Ascending aorta (tissue), 2 donors: ENCODE results near the gene EPN2. TPM values are rescaled to one million over a fixed set of nuclear protein-coding genes. Genes with fewer than 3 reads are reported as not detected.

Experiments used
- DNase-seq, 2 donors: peaks; one replicate each; pipeline ENCODE4 v3.0.0-alpha.2; 2019; ENCODE audit warnings: low spot score in 2 of 2
- H3K27ac ChIP-seq, 2 donors: fragments of 200-600 bp; sonication (generic); one replicate each; pipeline ENCODE4 v1.5.1; 2016 to 2017; ENCODE audit warnings: mild to moderate bottlenecking in 1 of 2
- H3K27me3 ChIP-seq: fragments of 200-600 bp; sonication (generic); one replicate; pipeline ENCODE4 v1.5.1; 2017
- H3K36me3 ChIP-seq, 2 donors: fragments of 200-600 bp; sonication (generic); one replicate each; pipeline ENCODE4 v1.5.1; 2016
- H3K4me1 ChIP-seq, 2 donors: fragments of 200-600 bp; sonication (generic); one replicate each; pipeline ENCODE4 v1.5.1; 2016 to 2017; ENCODE audit warnings: mild to moderate bottlenecking in 1 of 2
- H3K4me3 ChIP-seq, 2 donors: fragments of 200-600 bp; sonication (generic); one replicate each; pipeline ENCODE4 v1.5.1; 2016 to 2017; ENCODE audit warnings: mild to moderate bottlenecking in 1 of 2
- H3K9me3 ChIP-seq, 2 donors: fragments of 200-600 bp; sonication (generic); one replicate each; pipeline ENCODE4 v1.5.1; 2016
- CTCF ChIP-seq, 3 experiments: fragments of 200-600 bp in 2 of 3; fragments of 450-650 bp in 1 of 3; sonication (generic) in 2 of 3; IDR thresholded peaks; one replicate each; pipeline ENCODE4 v1.5.1; 2016 to 2019; ENCODE audit warnings: antibody characterized with exemption in 3 of 3, mild to moderate bottlenecking in 1 of 3, moderate library complexity in 1 of 3
- intact Hi-C: fragments of 100-400 bp; cut with DNase I; formaldehyde crosslinking; loops from one replicate; pipeline ENCODE4 v1.15.1; 2023
- total RNA-seq: library from RNA; depleted of rRNA; stranded (reverse); fragments of >200 nt; gene quantifications from one replicate; pipeline ENCODE4 v1.1.0, GENCODE V29; 2016

EPN2 gene
- total RNA-seq, 1 donor from 2014 or later = 51.0 TPM

GRCh38 chr17:19301274-19301951 lies 64.2 kb downstream of the EPN2 start:
- Histone ChIP-seq H3K27me3 (no peaks in the 10 kb centered on the region), H3K36me3 (no peaks in the 10 kb centered on the region), H3K4me3 (no peak overlapping the region), H3K9me3 (no peaks in the 10 kb centered on the region), H3K4me1 (no peaks in the 10 kb centered on the region), H3K27ac (no peak overlapping the region)
- intact Hi-C loops = no loop called here
- no peak for DNase-seq
- no peak for TF ChIP-seq CTCF (IDR thresholded peaks at IDR 0.05)

- no peak overlapping the region for H3K4me3 ChIP-seq
- no peak for DNase-seq
- no peak for TF ChIP-seq CTCF (IDR thresholded peaks at IDR 0.05)
- H3K4me1 ChIP-seq = no peaks in the 10 kb centered on the region
- intact Hi-C loops = no loop called here
- no peaks in the 10 kb centered on the region for H3K27me3 ChIP-seq
- no peak overlapping the region for H3K27ac ChIP-seq
- H3K9me3 ChIP-seq = no peaks in the 10 kb centered on the region
- H3K36me3 ChIP-seq = no peaks in the 10 kb centered on the region
Measured at GRCh38 chr17:19301973-19302372, 64.8 kb downstream of the EPN2 start.

DNA sequence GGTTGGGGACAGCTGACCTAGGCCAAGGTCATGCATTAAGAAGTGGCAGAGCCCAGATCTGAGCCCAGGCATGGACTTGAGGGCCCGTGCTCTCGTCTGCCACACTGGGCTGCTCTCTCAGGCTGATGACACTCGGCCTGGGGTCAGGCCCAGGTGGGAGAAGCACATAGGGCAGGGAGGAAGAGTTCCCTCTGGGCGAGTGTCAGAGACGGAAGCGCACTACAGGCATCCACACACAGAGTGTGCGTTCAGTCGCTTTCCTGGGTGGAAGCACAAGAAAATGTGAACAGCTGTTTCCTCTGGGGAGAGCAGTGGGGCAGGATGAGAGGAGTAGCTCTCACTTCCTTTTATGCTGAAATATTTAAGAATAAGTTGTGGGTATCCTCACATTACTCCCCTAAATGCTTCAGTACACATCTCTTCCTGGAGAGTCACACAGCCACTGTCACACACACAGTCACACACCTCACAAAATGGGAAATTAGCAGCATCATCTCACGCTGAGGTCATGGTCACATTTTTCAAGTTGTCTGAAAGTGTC lies 65.7 kb downstream of the EPN2 start:
- no peaks in the 10 kb centered on the region for H3K9me3 ChIP-seq
- TF ChIP-seq CTCF (IDR thresholded peaks at IDR 0.05) = no peak
- no peaks in the 10 kb centered on the region for H3K27me3 ChIP-seq
- no peak overlapping the region for H3K27ac ChIP-seq
- no peak for DNase-seq
- intact Hi-C loops = no loop called here
- H3K4me1 ChIP-seq = no peaks in the 10 kb centered on the region
- no peak overlapping the region for H3K4me3 ChIP-seq
- no peaks in the 10 kb centered on the region for H3K36me3 ChIP-seq

GRCh38 chr17:19303367-19303776 lies 66.2 kb downstream of the EPN2 start:
- DNase-seq = no peak
- no peak overlapping the region for H3K27ac ChIP-seq
- H3K27me3 ChIP-seq = no peaks in the 10 kb centered on the region
- no peaks in the 10 kb centered on the region for H3K4me1 ChIP-seq
- no peaks in the 10 kb centered on the region for H3K9me3 ChIP-seq
- intact Hi-C loops = no loop called here
- H3K4me3 ChIP-seq = no peak overlapping the region
- no peak for TF ChIP-seq CTCF (IDR thresholded peaks at IDR 0.05)
- H3K36me3 ChIP-seq = no peaks in the 10 kb centered on the region

- TF ChIP-seq CTCF (IDR thresholded peaks at IDR 0.05) = no peak
- intact Hi-C loops = no loop called here
- Histone ChIP-seq H3K4me3 (no peak overlapping the region), H3K27me3 (no peaks in the 10 kb centered on the region), H3K4me1 (no peaks in the 10 kb centered on the region), H3K36me3 (no peaks in the 10 kb centered on the region), H3K27ac (no peak overlapping the region), H3K9me3 (no peaks in the 10 kb centered on the region)
- DNase-seq = peak; percentile 29 to 72
Measured at GRCh38 chr17:19304209-19304608, 67.0 kb downstream of the EPN2 start.
